ENCODE data around the gene NCAPG2. TPM values are rescaled to one million over a fixed set of nuclear protein-coding genes. Genes with fewer than 3 reads are reported as not detected.

NCAPG2 gene
- total RNA-seq, 4 donors from 2014 or later: 7.3 to 23.1 (median 13.7) TPM

GRCh38 chr7:158609313-158609974, 95.2 kb downstream of the NCAPG2 start:
- intact Hi-C loops (cut with DNase I): no loop called here
- Histone ChIP-seq H3K27ac (no peak overlapping the region), H3K9me3 (no peaks in the 10 kb centered on the region), H3K27me3 (no peaks in the 10 kb centered on the region), H3K4me3 (no peak overlapping the region), H3K4me1 (no peaks in the 10 kb centered on the region), H3K36me3 (no peaks in the 10 kb centered on the region)
- DNase-seq: no peak
- WGBS, 2 donors: 90 to 91% methylated on average over 7 of the region's 7 CpGs
- no peak for TF ChIP-seq CTCF (IDR thresholded peaks at IDR 0.05)
- TF ChIP-seq POLR2A (IDR thresholded peaks at IDR 0.05): no peak

GRCh38 chr7:158607563-158607962, 97.0 kb downstream of the NCAPG2 start:
- H3K4me3 ChIP-seq: no peak overlapping the region
- H3K27ac ChIP-seq: no peak overlapping the region
- no peaks in the 10 kb centered on the region for H3K36me3 ChIP-seq
- H3K9me3 ChIP-seq: no peaks in the 10 kb centered on the region
- WGBS, 2 donors: 92 to 96% methylated on average over 6 of the region's 6 CpGs
- no peaks in the 10 kb centered on the region for H3K27me3 ChIP-seq
- TF ChIP-seq CTCF (IDR thresholded peaks at IDR 0.05) (no peak), POLR2A (IDR thresholded peaks at IDR 0.05) (no peak)
- intact Hi-C loops (cut with DNase I): no loop called here
- DNase-seq: no peak
- H3K4me1 ChIP-seq: no peaks in the 10 kb centered on the region

GRCh38 chr7:158606671-158607424, 97.8 kb downstream of the NCAPG2 start:
- 88 to 94% methylated on average over 9 to 10 of the region's 18 CpGs for WGBS, 2 donors
- no peaks in the 10 kb centered on the region for H3K27me3 ChIP-seq
- H3K27ac ChIP-seq: no peak overlapping the region
- TF ChIP-seq CTCF (IDR thresholded peaks at IDR 0.05) (no peak), POLR2A (IDR thresholded peaks at IDR 0.05) (no peak)
- no peaks in the 10 kb centered on the region for H3K4me1 ChIP-seq
- H3K9me3 ChIP-seq: no peaks in the 10 kb centered on the region
- no peak overlapping the region for H3K4me3 ChIP-seq
- intact Hi-C loops (cut with DNase I): no loop called here
- no peak for DNase-seq
- no peaks in the 10 kb centered on the region for H3K36me3 ChIP-seq

- H3K4me1 ChIP-seq: no peaks in the 10 kb centered on the region
- H3K4me3 ChIP-seq: no peak overlapping the region
- intact Hi-C loops (cut with DNase I): no loop called here
- H3K9me3 ChIP-seq: no peaks in the 10 kb centered on the region
- H3K36me3 ChIP-seq: no peaks in the 10 kb centered on the region
- no peak for DNase-seq
- no peaks in the 10 kb centered on the region for H3K27me3 ChIP-seq
- 75 to 77% methylated on average over 4 of the region's 4 CpGs for WGBS, 2 donors
- no peak overlapping the region for H3K27ac ChIP-seq
- no peak for TF ChIP-seq CTCF (IDR thresholded peaks at IDR 0.05)
- TF ChIP-seq POLR2A (IDR thresholded peaks at IDR 0.05): no peak
Measured at GRCh38 chr7:158606129-158606528, 98.5 kb downstream of the NCAPG2 start.
